ENCODE data around the gene RESP18.

DNA sequence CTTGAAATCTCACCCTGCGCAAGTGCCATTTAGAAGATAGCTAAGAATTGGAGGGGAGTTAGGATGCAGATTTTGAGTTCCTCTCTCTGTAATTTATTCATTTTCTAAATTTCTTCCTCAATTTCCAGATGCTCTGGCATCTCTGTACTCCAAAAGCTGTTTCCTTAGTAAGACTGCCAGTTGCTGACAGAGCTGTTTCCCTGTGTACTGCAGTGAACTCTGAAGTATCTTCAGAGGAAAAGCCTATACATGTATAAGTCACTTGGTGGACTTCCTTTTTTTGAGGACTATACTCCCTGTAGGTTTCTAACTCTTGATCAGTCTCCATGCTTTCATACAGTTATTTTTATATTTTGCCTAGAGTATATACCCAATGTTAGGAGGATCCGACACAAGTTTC, 1.5 kb upstream of the RESP18 start:
- TF ChIP-seq POLR2A (IDR thresholded peaks at IDR 0.05; ENCODE audit: low read depth, low read length) = no peak
- TF ChIP-seq TAF1 (IDR thresholded peaks at IDR 0.05; ENCODE audit: low read depth, low read length) = no peak
- no peak for TF ChIP-seq POLR2AphosphoS5 (IDR thresholded peaks at IDR 0.05; ENCODE audit: low read depth, low read length)
- no peak for TF ChIP-seq POU2F2 (IDR thresholded peaks at IDR 0.05; ENCODE audit: low read depth, low read length)
- no peak for TF ChIP-seq PAX5 (IDR thresholded peaks at IDR 0.05; ENCODE audit: insufficient read depth, low read length, severe bottlenecking)
- TF ChIP-seq SPI1 (IDR thresholded peaks at IDR 0.05; ENCODE audit: low read depth, low read length) = no peak

Data from GM12891 (cell line).